Nephron progenitor cell (in vitro differentiated cells): ENCODE measurements around the gene SUCO.
A peak's percentile ranks its signal among the peaks of the same experiment; 100 is the strongest.

ENCODE experiments used
- DNase-seq: peaks from one replicate; pipeline ENCODE4 v3.0.0; 2021
- H3K27ac Mint-ChIP-seq: 2 replicates; pipeline ENCODE4 v1.8.0; 2021; ENCODE audit warnings: mild to moderate bottlenecking, moderate library complexity, mixed read lengths
- H3K27me3 Mint-ChIP-seq: 2 replicates; pipeline ENCODE4 v1.8.0; 2021; ENCODE audit warnings: mild to moderate bottlenecking, low read depth, mixed read lengths; ENCODE audit not compliant: poor library complexity
- H3K36me3 Mint-ChIP-seq: 2 replicates; pipeline ENCODE4 v1.8.0; 2021; ENCODE audit warnings: low read depth, mixed read lengths
- H3K4me1 Mint-ChIP-seq: 2 replicates; pipeline ENCODE4 v1.8.0; 2021; ENCODE audit warnings: mixed read lengths
- H3K4me3 Mint-ChIP-seq: 2 replicates; pipeline ENCODE4 v1.8.0; 2021; ENCODE audit warnings: mild to moderate bottlenecking, moderate library complexity, mixed read lengths
- H3K9me3 Mint-ChIP-seq: 2 replicates; pipeline ENCODE4 v1.8.0; 2021; ENCODE audit warnings: mild to moderate bottlenecking, moderate library complexity, mixed read lengths
- CTCF ChIP-seq: fragments of 200-600 bp; sonication (generic); IDR thresholded peaks from 2 replicates; pipeline ENCODE4 v1.5.0; 2021; ENCODE audit warnings: antibody characterized with exemption

The SUCO gene

GRCh38 chr1:172601046-172601630, 68.2 kb downstream of the SUCO start:
- H3K4me1 Mint-ChIP-seq: no peaks in the 10 kb centered on the region
- H3K36me3 Mint-ChIP-seq: peaks cover 67% of the 10 kb centered on the region
- TF ChIP-seq CTCF: no peak
- peak overlapping the region; percentile 26 for H3K27ac Mint-ChIP-seq
- no peak for DNase-seq
- peaks cover 25% of the 10 kb centered on the region for H3K9me3 Mint-ChIP-seq
- no peak overlapping the region for H3K4me3 Mint-ChIP-seq
- no peaks in the 10 kb centered on the region for H3K27me3 Mint-ChIP-seq

GRCh38 chr1:172602706-172603105, 69.8 kb downstream of the SUCO start:
- DNase-seq: no peak
- no peak for TF ChIP-seq CTCF
- H3K9me3 Mint-ChIP-seq: peaks cover 10% of the 10 kb centered on the region
- H3K27me3 Mint-ChIP-seq: no peaks in the 10 kb centered on the region
- H3K36me3 Mint-ChIP-seq: peaks cover 55% of the 10 kb centered on the region
- no peak overlapping the region for H3K4me3 Mint-ChIP-seq
- H3K27ac Mint-ChIP-seq: no peak overlapping the region
- H3K4me1 Mint-ChIP-seq: peaks cover 4% of the 10 kb centered on the region

- no peaks in the 10 kb centered on the region for H3K9me3 Mint-ChIP-seq
- no peak for TF ChIP-seq CTCF
- H3K27me3 Mint-ChIP-seq: no peaks in the 10 kb centered on the region
- H3K27ac Mint-ChIP-seq: no peak overlapping the region
- peaks cover 10% of the 10 kb centered on the region for H3K4me1 Mint-ChIP-seq
- H3K36me3 Mint-ChIP-seq: peaks cover 44% of the 10 kb centered on the region
- H3K4me3 Mint-ChIP-seq: no peak overlapping the region
- no peak for DNase-seq
Observed at GRCh38 chr1:172603816-172604215, 70.9 kb downstream of the SUCO start.

- no peaks in the 10 kb centered on the region for H3K27me3 Mint-ChIP-seq
- no peak for DNase-seq
- no peak overlapping the region for H3K4me3 Mint-ChIP-seq
- H3K4me1 Mint-ChIP-seq: peaks cover 10% of the 10 kb centered on the region
- no peaks in the 10 kb centered on the region for H3K9me3 Mint-ChIP-seq
- peaks cover 49% of the 10 kb centered on the region for H3K36me3 Mint-ChIP-seq
- no peak for TF ChIP-seq CTCF
- H3K27ac Mint-ChIP-seq: no peak overlapping the region
Observed at GRCh38 chr1:172605641-172606040, 72.7 kb downstream of the SUCO start.

GRCh38 chr1:172607145-172607544, 74.2 kb downstream of the SUCO start:
- Mint-ChIP-seq H3K9me3 (no peaks in the 10 kb centered on the region), H3K4me3 (no peak overlapping the region), H3K36me3 (peaks cover 38% of the 10 kb centered on the region), H3K4me1 (peaks cover 10% of the 10 kb centered on the region), H3K27ac (peak overlapping the region; percentile 31), H3K27me3 (no peaks in the 10 kb centered on the region)
- TF ChIP-seq CTCF: no peak
- no peak for DNase-seq

GRCh38 chr1:172608098-172608601, 75.2 kb downstream of the SUCO start:
- H3K9me3 Mint-ChIP-seq: peaks cover under 1% of the 10 kb centered on the region
- H3K4me1 Mint-ChIP-seq: peaks cover 10% of the 10 kb centered on the region
- peaks cover 31% of the 10 kb centered on the region for H3K36me3 Mint-ChIP-seq
- no peaks in the 10 kb centered on the region for H3K27me3 Mint-ChIP-seq
- no peak overlapping the region for H3K4me3 Mint-ChIP-seq
- TF ChIP-seq CTCF: no peak
- no peak for DNase-seq
- no peak overlapping the region for H3K27ac Mint-ChIP-seq
